Measurements from ENCODE around the gene DCAF4.

DCAF4 gene, protein sequence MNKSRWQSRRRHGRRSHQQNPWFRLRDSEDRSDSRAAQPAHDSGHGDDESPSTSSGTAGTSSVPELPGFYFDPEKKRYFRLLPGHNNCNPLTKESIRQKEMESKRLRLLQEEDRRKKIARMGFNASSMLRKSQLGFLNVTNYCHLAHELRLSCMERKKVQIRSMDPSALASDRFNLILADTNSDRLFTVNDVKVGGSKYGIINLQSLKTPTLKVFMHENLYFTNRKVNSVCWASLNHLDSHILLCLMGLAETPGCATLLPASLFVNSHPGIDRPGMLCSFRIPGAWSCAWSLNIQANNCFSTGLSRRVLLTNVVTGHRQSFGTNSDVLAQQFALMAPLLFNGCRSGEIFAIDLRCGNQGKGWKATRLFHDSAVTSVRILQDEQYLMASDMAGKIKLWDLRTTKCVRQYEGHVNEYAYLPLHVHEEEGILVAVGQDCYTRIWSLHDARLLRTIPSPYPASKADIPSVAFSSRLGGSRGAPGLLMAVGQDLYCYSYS

GRCh38 chr14:72926292-72927028, at the start of gene DCAF4:
Gene DCAF4 (plus strand): TSS chr14:72926464. CDS start chr14:72937979, 11,515 bp downstream.
- DNase-seq (ENCODE audit: low read depth in 2 of 3, low spot score in 2 of 3): peak; percentile 64 to 78 (median 75)

DNA sequence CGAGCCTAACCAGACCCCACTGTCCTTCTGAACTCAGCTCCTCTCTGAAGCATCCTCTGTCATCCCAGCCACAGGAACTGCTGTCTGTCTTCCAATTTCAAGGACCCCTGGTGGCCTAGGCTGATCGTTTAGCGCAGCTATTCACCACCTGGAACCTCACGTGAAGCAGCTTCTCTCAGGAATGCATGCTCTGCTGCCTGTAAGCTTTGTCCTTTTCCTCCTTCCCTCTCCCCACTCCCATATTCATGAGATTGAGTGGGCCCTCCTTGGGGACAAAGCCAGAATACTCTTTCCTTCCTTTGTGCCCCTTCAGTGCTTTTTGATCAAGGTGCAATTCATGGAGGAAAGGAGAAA, 49.6 kb upstream of the DCAF4 start:
- no peak for DNase-seq (ENCODE audit: low read depth in 2 of 3, low spot score in 2 of 3)

DNA sequence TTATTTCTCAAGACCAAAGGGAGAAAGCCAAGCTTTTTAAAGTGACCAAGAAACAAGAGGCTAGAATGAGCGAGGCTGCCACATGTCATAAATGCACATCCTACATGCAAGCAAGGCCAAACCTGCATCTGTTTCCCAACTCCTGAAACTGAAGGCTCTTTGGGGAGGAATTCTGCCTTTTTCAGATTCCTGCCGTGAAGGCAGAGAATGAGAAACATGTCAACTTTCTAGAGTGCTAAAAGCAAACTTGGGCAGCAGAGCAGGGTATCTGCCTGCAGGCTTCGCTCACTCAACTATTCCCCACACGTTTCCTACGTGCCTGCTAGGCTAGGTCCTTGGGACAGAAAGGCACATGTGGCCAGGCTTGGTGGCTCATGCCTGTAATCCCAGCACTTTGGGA, 47.5 kb upstream of the DCAF4 start:
- no peak for DNase-seq (ENCODE audit: low read depth in 2 of 3, low spot score in 2 of 3)

GRCh38 chr14:72879431-72879830, 46.8 kb upstream of the DCAF4 start:
- DNase-seq (ENCODE audit: low read depth in 2 of 3, low spot score in 2 of 3): no peak

DNA sequence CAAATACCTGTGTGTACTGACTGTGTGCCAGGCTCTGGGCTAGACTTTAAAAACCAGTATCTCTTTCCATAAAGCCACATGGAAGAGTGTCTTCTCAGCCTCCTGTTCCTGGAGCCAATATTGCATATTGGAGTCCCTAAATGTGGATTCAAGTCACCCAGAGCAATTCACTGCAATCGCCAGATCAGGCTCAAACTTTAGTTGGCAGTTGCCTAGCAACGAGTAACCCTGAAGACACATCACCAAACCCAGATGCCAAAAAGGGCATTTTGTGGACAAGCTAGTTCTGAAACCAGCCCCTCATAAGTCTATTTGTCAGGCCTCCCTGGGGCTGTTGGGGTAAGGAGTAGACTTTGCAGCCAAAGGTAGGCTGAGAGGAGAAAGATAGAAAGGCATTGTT, 46.1 kb upstream of the DCAF4 start:
- DNase-seq (ENCODE audit: low read depth in 2 of 3, low spot score in 2 of 3): no peak

GRCh38 chr14:72880820-72881219, 45.4 kb upstream of the DCAF4 start:
- no peak for DNase-seq (ENCODE audit: low read depth in 2 of 3, low spot score in 2 of 3)

DNA sequence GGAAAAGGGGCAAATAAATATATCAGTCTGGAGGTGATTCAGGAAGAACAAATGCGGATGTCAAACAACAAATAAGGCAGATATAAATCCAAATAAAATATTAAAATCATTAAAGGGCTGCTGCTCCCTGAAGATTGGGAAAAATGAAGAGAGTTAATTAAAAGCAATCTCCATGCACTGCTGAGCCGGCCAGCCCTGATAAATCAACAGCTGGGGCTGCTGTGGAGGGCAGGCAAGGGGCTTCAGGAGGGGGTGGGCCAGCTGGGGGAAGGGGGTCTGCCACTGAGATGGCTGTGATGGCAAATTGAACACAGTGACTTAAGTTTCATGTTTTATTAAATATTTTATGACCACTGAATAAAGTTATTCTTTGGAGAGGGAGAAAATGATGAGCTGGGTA, 44.7 kb upstream of the DCAF4 start:
- DNase-seq (ENCODE audit: low read depth in 2 of 3, low spot score in 2 of 3): no peak

DNA sequence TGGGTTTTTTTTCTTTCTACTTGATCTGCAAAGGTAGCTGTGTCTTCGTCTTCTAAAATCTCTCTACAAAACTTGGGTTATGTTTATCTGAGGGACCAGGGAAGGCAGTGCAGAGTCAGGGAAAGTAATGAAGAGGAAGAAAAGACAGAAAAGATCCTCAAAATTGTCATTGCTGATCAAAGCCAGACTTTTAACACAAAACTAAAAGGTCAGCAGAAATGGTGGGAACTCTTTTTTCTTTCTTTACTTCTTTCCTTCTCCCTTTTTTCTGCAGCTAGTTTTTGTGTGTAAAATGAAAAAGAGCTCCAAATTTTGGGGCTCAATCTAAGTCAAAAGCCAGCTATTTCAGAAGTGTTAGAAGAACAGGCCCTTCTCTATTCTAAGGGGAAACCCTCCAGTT, 44.2 kb upstream of the DCAF4 start:
- no peak for DNase-seq (ENCODE audit: low read depth in 2 of 3, low spot score in 2 of 3)

- no peak for DNase-seq (ENCODE audit: low read depth in 2 of 3, low spot score in 2 of 3)
These were observed 43.8 kb upstream of the DCAF4 start for GRCh38 chr14:72882463-72882862.

DNA sequence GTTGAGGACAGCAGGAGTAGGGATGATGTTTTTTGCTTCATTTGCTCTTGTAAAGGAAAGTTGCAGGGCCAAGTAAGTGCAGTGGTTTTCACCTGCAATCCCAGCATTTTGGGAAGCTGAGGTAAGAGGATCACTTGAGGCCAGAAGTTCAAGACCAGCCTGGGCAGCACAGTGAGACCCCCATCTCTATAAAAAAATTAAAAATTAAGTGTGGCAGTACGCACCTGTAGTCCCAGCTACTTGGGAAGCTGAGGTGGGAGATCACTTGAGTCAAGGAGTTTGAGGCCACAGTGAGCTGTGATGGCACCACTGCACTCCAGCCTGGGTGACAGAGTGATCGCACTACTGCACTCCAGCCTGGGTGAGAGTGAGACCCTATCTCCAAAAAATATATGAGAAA, 43.2 kb upstream of the DCAF4 start:
- DNase-seq (ENCODE audit: low read depth in 2 of 3, low spot score in 2 of 3): no peak

- no peak for DNase-seq (ENCODE audit: low read depth in 2 of 3, low spot score in 2 of 3)
These were observed 42.3 kb upstream of the DCAF4 start for GRCh38 chr14:72883961-72884360.

DNA sequence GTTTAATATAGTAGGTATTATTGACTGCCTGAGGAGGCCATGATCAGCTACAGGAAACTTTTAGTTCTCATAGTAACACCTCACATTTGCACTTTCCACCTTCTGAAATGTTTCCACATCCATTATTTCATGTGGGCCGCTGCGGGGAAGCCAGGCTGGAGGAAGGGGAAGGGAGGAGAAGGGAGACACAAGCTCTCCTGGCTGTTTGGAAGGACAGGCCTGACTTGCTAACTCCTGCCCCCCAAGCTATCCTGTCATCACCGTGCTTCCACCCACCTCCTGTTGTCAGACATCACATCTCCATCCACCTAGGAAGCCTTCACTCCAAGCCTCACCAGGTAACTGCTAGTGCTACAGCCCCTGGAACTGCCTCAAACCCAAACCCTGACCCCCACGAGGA, 41.9 kb upstream of the DCAF4 start:
- no peak for DNase-seq (ENCODE audit: low read depth in 2 of 3, low spot score in 2 of 3)

- no peak for DNase-seq (ENCODE audit: low read depth in 2 of 3, low spot score in 2 of 3)
These were observed 38.8 kb upstream of the DCAF4 start for GRCh38 chr14:72887514-72887913.

GRCh38 chr14:72888192-72888591, 38.1 kb upstream of the DCAF4 start:
- no peak for DNase-seq (ENCODE audit: low read depth in 2 of 3, low spot score in 2 of 3)

DNA sequence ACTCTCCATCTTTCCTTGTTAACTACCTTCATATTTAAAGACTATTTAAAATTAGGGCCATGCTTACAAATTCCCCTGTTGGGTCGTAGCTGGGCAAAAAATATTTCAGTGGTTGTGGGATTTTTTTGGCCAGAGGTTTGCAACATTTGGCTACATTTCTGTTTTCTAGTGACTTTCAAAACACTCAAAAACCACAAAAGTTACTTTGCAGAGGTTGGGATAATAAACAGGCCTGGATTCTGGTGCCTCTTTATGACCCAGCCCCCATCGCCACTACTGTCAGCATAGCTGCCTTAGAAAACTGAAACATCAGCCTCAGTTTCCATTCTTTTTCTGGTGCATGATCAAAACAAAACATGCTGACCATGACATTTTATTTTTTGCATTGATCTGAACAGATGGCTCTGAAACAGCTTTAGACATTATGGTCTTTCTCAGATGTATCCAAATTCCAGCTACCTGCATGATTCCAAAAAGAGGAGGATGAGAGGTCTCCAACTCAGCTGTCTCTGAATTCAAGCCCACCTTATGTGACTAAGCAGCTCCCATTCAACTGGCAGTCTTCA, 37.5 kb upstream of the DCAF4 start:
- DNase-seq (ENCODE audit: low read depth in 2 of 3, low spot score in 2 of 3): no peak

DNA sequence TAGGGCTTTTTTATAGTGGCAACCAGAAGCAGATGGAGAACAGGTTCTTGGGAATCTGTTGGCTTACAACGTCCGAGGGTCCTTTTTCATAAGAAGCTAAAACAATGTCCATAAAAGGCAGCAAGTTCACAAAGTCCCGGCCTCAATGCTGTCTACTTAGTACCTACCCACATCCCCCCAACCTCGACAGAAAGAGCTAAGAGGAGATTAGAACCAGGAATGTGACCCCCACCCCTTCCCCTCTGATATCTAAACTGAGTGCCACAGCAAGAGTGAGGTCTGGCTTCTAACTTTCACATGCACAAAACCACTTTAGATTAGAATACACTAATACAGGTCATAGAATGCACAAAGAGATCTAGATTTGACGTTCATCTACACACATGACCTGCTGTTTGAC, 36.9 kb upstream of the DCAF4 start:
- no peak for DNase-seq (ENCODE audit: low read depth in 2 of 3, low spot score in 2 of 3)

- no peak for DNase-seq (ENCODE audit: low read depth in 2 of 3, low spot score in 2 of 3)
These were observed 34.6 kb upstream of the DCAF4 start for GRCh38 chr14:72891666-72892102.

DNA sequence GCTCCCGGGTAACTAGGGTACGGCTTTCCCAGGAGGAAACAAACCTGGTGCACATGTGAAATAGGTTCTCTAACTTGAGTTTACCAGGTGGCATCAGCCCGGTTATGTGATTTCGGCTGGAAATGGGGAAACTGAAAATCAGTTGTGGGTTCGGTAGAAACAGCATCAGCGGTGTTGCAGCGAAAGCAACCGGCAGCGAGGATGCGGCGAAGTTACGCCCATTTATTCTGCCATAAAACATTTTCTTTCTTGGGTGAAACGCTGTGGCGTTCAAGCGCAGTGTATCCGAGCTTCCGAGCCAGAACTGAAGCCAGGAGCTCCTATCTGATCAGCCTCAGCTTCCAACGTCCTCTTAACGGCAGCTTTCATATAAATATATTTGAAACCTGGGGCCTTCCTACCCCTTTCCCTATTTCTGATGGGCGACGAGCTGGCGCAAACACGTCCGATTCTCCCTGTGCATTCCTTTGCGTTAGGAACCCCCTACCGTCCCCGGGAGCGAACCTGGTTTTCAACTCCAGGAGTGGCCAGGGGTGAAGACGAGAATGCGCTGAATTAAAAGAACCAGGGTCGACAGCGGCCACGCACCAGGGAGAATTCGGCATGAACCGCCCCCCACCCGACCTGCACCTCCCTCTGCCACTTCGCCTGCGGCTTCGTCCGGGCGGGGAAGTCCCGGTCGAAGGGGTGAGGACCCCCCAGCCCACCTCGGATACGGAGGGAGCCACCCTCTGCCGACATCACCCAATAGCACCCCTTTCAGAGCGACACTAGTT, 34.0 kb upstream of the DCAF4 start:
- DNase-seq (ENCODE audit: low read depth in 2 of 3, low spot score in 2 of 3): no peak

DNA sequence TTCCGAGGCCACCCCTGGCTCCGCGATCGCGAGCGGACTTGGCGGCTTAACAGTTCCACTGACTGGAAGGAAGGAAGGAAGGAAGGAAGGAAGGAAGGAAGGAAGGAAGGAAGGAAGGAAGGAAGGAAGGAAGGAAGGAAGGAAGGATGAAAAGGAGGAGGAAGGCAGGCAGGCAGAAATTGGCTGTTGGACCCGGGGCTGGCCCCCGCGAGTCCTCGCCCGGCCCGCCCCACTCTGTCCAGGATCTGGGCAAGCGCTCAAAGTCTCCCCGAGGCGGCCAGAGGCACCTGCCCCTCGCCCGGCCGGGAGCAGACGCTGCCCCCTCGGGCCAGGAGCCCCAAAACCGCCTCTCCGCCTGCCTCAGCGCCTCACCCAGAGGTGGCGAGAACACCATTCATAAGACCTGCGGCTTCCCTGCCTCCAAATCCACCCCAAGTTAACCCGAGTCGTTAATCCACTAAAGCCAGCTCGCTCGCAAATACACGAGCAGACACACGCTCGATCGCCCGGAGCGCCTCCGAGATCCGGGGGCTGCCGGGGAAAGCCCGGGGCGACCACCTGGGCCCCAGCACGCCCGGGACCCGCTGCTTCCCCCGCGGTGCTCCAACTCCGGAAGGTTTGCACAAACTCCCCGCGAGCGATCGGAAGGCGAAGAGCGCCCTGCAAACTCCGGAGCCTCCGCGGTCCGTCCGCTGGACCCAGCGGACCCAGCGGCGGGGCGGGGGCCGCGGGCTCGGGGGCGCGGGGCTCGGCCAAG, 33.2 kb upstream of the DCAF4 start:
- DNase-seq (ENCODE audit: low read depth in 2 of 3, low spot score in 2 of 3): peak in 1 of 3 experiments; percentile 24

DNA sequence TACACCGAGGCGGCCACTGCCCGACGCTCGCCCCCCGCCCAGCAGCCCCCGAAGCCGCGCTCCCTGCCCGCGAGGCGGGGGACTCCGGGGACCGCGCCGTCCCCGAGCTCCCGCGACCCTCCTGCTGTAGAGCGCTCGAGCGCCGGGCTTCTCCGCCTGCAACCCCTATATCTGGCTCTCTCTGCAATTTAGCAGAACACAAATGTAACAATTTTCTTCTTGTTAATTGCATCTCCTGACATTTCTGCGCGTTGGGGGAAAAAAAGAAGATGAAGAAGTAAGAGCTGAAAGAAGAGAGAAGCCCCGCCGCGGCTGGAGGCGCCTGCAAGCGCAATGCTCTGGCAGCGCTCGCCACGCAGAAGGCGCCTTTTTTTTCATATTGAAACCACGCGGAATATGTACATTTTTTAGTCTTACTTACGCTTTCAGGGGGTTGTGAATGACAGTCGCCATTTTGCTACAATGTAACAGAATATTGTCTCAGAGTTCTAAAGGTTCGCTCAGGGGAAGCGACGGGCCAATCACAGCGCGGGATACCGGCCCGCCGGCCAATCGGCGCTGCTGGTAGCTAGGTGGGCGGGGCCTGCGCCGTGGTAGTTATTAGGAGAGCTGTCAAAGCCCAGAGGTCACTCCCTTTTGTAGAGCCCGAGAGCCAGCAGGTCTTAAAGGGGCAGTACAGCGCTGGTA, 32.5 kb upstream of the DCAF4 start, which contains the start of gene DPF3:
Gene DPF3, minus strand, starts transcription at position 466 of the 687 bp plus-strand sequence. Its CDS starts 13 bp downstream, at position 453.
- DNase-seq (ENCODE audit: low read depth in 2 of 3, low spot score in 2 of 3): peak; percentile 70 to 88 (median 85)

Measured in activated CD8-positive, alpha-beta memory T cell treated with anti-CD3 and anti-CD28 coated beads for 48 hours (primary cell).